Measurements from ENCODE around the gene BNIP2.

DNA sequence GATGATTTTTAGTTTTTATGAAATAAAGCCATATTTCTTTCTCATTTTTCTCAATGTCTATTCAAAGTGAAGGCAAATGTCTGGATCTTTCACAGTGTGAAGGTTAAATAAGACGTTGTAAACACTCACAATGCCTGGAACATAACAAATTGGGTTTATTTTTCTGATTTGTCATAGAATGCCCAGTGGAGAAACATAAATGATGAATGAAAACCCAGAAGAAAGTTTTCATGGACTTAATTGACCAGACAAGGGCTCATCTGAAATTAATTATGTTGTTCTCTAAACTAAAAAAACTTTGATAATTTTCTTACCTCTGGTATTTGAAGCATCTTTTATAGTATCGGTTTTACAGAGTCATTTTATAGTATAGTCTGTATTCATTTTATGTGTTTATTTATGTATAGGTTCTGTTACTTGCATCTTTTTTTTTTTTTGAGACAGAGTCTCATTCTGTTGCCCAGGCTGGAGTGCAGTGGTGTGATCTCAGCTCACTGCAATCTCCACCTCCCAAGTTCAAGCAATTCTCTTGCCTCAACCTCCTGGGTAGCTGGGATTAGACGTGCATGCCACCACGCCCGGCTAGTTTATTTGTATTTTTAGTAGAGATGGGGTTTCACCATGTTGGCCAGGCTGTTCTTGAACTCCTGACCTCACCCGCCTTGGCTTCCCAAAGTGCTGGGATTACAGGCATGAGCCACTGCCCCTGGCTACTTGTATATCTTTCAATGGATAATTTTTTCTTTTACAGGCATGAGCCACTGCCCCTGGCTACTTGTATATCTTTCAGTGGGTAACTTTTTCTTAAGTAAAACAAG, 15.1 kb upstream of the BNIP2 start:
- TF ChIP-seq TAF1 (IDR thresholded peaks at IDR 0.05; ENCODE audit: low read depth, low read length) (no peak), POLR2AphosphoS5 (IDR thresholded peaks at IDR 0.05; ENCODE audit: low read depth, low read length) (no peak), POLR2A (IDR thresholded peaks at IDR 0.05; ENCODE audit: low read depth, low read length) (no peak), SPI1 (IDR thresholded peaks at IDR 0.05; ENCODE audit: low read depth, low read length) (no peak), PAX5 (IDR thresholded peaks at IDR 0.05; ENCODE audit: insufficient read depth, low read length, severe bottlenecking) (no peak)

All from GM12891 (cell line).